HL-60 (cell line): ENCODE measurements around the gene CHST13.

ENCODE experiments used
- CTCF ChIP-seq: IDR thresholded peaks from one replicate; pipeline ENCODE4 v1.5.1; 2011; ENCODE audit warnings: low read length, control low read depth, inconsistent platforms; ENCODE audit not compliant: insufficient read depth
- REST ChIP-seq: IDR thresholded peaks from 2 replicates; pipeline ENCODE4 v1.6.1; 2012; ENCODE audit warnings: low read depth; ENCODE audit not compliant: insufficient replicate concordance

GRCh38 chr3:126515066-126515706 is 8.8 kb upstream of the CHST13 start:
- TF ChIP-seq CTCF (no peak), REST (no peak)
